Sigmoid colon (tissue), 7 donors: ENCODE data around the gene PCP4. TPM values are rescaled to one million over a fixed set of nuclear protein-coding genes. Genes with fewer than 3 reads are reported as not detected.

Experiments used
- DNase-seq: peaks from one replicate; pipeline ENCODE4 v3.0.0-alpha.2; 2019
- H3K27ac ChIP-seq, 4 donors: fragments of 200-600 bp; sonication (generic); one replicate each; pipeline ENCODE4 v1.5.1; 2016 to 2019; ENCODE audit warnings: mild to moderate bottlenecking in 1 of 4
- H3K27me3 ChIP-seq, 3 donors: fragments of 200-600 bp; sonication (generic); one replicate each; pipeline ENCODE4 v1.5.1; 2019; ENCODE audit warnings: mild to moderate bottlenecking in 1 of 3
- H3K36me3 ChIP-seq, 4 donors: fragments of 200-600 bp; sonication (generic); one replicate each; pipeline ENCODE4 v1.5.1; 2016 to 2019
- H3K4me1 ChIP-seq, 4 donors: fragments of 200-600 bp; sonication (generic); one replicate each; pipeline ENCODE4 v1.5.1; 2017 to 2019
- H3K4me3 ChIP-seq, 4 donors: fragments of 200-600 bp; sonication (generic); one replicate each; pipeline ENCODE4 v1.5.1; 2017 to 2019; ENCODE audit warnings: mild to moderate bottlenecking in 2 of 4, moderate library complexity in 1 of 4
- H3K9me3 ChIP-seq, 4 donors: fragments of 200-600 bp in 3 of 4; sonication (generic) in 3 of 4; one replicate each; pipeline versions ENCODE4 v1.5.1 to v1.6.1; 2013 to 2019
- CTCF ChIP-seq, 4 experiments: fragments of 450-650 bp in 3 of 4; fragments of 200-600 bp in 1 of 4; IDR thresholded peaks; one replicate each; pipeline ENCODE4 v1.5.1; 2016 to 2019; ENCODE audit warnings: antibody characterized with exemption in 4 of 4, mild to moderate bottlenecking in 3 of 4, moderate library complexity in 2 of 4
- EP300 ChIP-seq, 4 donors: sonication (generic); formaldehyde crosslinking; IDR thresholded peaks; one replicate each; pipeline ENCODE4 v1.6.1; 2017; ENCODE audit warnings: antibody characterized with exemption in 4 of 4
- POLR2A ChIP-seq, 2 donors: fragments of 450-650 bp; IDR thresholded peaks; one replicate each; pipeline ENCODE4 v1.6.1; 2016; ENCODE audit warnings: antibody characterized with exemption in 2 of 2, mild to moderate bottlenecking in 2 of 2, moderate library complexity in 2 of 2
- POLR2AphosphoS5 ChIP-seq, 4 donors: sonication (generic); formaldehyde crosslinking; IDR thresholded peaks; one replicate each; pipeline ENCODE4 v1.6.1; 2017; ENCODE audit warnings: antibody characterized with exemption in 4 of 4
- WGBS, 2 donors: extraction: QIAGEN DNeasy Blood & Tissue Kit; methylation state at CpG; one replicate each; pipeline ENCODE4 v1.1.7; 2013; 5-methylcytosine and 5-hydroxymethylcytosine counted together
- intact Hi-C: fragments of 100-400 bp; cut with DNase I; formaldehyde crosslinking; loops from one replicate; pipeline ENCODE4 v1.15.1; 2023
- polyA plus RNA-seq, 3 donors: library from polyadenylated mRNA; stranded (reverse); fragments of 200-250 nt; gene quantifications; one replicate each; pipeline ENCODE4 v1.2.3, GENCODE V29; 2013
- total RNA-seq, 4 donors: library from RNA; depleted of rRNA; stranded (reverse); fragments of >200 nt; gene quantifications; one replicate each; pipeline ENCODE4 v1.1.0, GENCODE V29; 2016
- donor health status: healthy with polysubstance abuse.
- donor health status: Bipolar disorder and iron deficiency.
- donor health status: healthy.

Gene PCP4
- total and polyA plus RNA-seq, 7 donors: 6.2 to 198 (median 122) TPM; not detected in 1

- Histone ChIP-seq H3K9me3 (no peaks in the 10 kb centered on the region), H3K4me3 (no peak overlapping the region), H3K4me1 (peaks cover 0 to 4% (median 0%) of the 10 kb centered on the region in 4 donors), H3K27ac (no peak overlapping the region), H3K27me3 (no peaks in the 10 kb centered on the region), H3K36me3 (no peaks in the 10 kb centered on the region)
- intact Hi-C loops: no loop called here
- WGBS, 2 donors: 66 to 73% methylated on average over 4 of the region's 4 CpGs
- DNase-seq: no peak
- TF ChIP-seq POLR2A (IDR thresholded peaks at IDR 0.05): no peak
- TF ChIP-seq POLR2AphosphoS5 (IDR thresholded peaks at IDR 0.05): no peak
- TF ChIP-seq CTCF (IDR thresholded peaks at IDR 0.05): no peak
- no peak for TF ChIP-seq EP300 (IDR thresholded peaks at IDR 0.05)
Measured at GRCh38 chr21:39918558-39918957, 51.3 kb downstream of the PCP4 start.

DNA sequence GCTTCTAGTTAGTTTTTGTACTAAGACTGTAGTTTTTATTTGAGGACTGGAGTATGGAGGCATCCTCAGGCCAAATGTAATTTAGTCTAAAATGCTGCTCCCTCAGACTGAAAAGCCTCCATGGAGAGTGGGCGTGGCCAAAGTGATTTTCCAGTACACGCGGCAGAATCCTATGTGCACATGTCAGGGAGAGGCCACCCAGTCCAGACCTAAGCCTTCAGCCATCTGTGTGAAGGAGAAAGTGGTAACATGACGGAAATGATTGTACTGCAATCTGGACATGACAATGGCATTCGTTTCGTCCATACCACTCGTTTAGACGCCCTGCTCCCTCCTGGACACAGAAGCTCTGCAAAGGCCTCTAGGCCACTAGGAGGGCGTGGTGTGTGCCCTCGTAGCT, 56.2 kb downstream of the PCP4 start:
- TF ChIP-seq EP300 (IDR thresholded peaks at IDR 0.05): no peak
- no peak for TF ChIP-seq POLR2A (IDR thresholded peaks at IDR 0.05)
- no peak for TF ChIP-seq POLR2AphosphoS5 (IDR thresholded peaks at IDR 0.05)
- no peak for TF ChIP-seq CTCF (IDR thresholded peaks at IDR 0.05)
- Histone ChIP-seq H3K36me3 (no peaks in the 10 kb centered on the region), H3K4me1 (peaks cover 0 to 4% (median 0%) of the 10 kb centered on the region in 4 donors), H3K4me3 (no peak overlapping the region), H3K27ac (no peak overlapping the region), H3K9me3 (no peaks in the 10 kb centered on the region), H3K27me3 (no peaks in the 10 kb centered on the region)
- 65 to 85% methylated on average over 10 of the region's 10 CpGs for WGBS, 2 donors
- intact Hi-C loops: no loop called here
- DNase-seq: no peak

- H3K36me3 ChIP-seq: peaks cover 0 to 5% (median 0%) of the 10 kb centered on the region in 4 donors
- DNase-seq: no peak
Measured at GRCh38 chr21:39924577-39925308, 57.5 kb downstream of the PCP4 start.

DNA sequence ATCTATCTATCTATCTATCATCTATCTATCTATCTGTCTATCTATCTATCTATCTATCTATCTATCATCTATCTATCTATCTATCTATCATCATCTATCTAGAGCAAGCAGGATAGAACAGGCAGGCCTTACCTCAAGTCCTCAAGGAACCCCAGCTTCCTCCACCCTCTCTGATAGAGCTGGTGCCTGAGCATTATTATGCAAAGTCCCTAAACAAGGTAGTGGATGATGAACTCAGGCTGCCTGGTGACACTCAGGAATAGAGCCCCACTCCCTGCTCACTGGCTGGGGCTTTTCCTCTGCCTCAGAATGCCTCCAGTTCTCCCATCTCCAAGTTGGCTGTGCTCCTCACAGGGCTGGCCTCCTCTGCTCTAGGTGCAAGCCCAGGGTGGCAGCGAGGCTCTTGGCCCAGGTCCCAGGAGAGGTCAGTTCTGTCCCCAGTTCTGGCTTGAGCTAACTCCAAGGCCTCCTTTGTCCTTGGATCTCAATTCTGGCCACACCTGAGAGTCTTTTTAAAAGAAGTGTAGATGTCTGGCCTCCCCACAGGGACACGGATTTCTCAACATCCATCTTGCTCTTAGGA, 60.2 kb downstream of the PCP4 start:
- no peak overlapping the region for H3K4me3 ChIP-seq
- H3K9me3 ChIP-seq: no peaks in the 10 kb centered on the region
- peaks cover 0 to 5% (median 0%) of the 10 kb centered on the region in 4 donors for H3K36me3 ChIP-seq
- intact Hi-C loops: no loop called here
- DNase-seq: no peak
- no peaks in the 10 kb centered on the region for H3K27me3 ChIP-seq
- 48 to 78% methylated on average over 2 of the region's 2 CpGs for WGBS, 2 donors
- no peak for TF ChIP-seq POLR2AphosphoS5 (IDR thresholded peaks at IDR 0.05)
- no peak for TF ChIP-seq CTCF (IDR thresholded peaks at IDR 0.05)
- no peak for TF ChIP-seq EP300 (IDR thresholded peaks at IDR 0.05)
- TF ChIP-seq POLR2A (IDR thresholded peaks at IDR 0.05): no peak
- H3K4me1 ChIP-seq: no peaks in the 10 kb centered on the region
- no peak overlapping the region for H3K27ac ChIP-seq

More at GRCh38 chr21:39924577-39925308, 57.5 kb downstream of the PCP4 start:
- intact Hi-C loops: no loop called here
- WGBS, 2 donors: 37 to 71% methylated on average over 8 of the region's 8 CpGs
- no peaks in the 10 kb centered on the region for H3K27me3 ChIP-seq
- H3K27ac ChIP-seq: no peak overlapping the region
- H3K4me1 ChIP-seq: peaks cover 0 to 4% (median 0%) of the 10 kb centered on the region in 4 donors
- no peaks in the 10 kb centered on the region for H3K9me3 ChIP-seq
- TF ChIP-seq EP300 (IDR thresholded peaks at IDR 0.05): no peak
- H3K4me3 ChIP-seq: no peak overlapping the region

DNA sequence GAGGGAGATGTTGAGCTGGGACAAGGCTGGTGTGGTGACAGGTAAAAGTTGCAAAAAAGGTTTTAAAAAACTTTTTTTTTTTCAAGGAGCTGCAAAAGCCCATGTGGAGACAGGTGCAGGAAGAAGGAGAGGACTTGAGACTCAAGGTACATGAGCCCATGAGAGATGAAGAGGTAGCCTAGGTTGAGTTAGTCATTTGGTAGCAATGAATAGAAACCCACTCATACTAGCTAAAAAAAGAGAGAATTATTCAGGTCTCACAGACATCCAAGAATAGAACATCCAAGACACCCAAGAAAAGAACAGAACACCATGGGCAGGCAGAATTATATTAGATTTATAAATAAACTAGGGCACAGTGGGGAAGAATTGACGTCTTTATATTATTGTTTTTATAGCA, 65.1 kb downstream of the PCP4 start:
- Histone ChIP-seq H3K9me3 (no peaks in the 10 kb centered on the region), H3K27ac (no peak overlapping the region), H3K4me1 (no peaks in the 10 kb centered on the region), H3K36me3 (peaks cover 0 to 5% (median 0%) of the 10 kb centered on the region in 4 donors), H3K4me3 (no peak overlapping the region), H3K27me3 (no peaks in the 10 kb centered on the region)
- WGBS, 2 donors: 37 to 74% methylated on average over 1 of the region's 1 CpG
- intact Hi-C loops: no loop called here
- no peak for DNase-seq
- no peak for TF ChIP-seq EP300 (IDR thresholded peaks at IDR 0.05)
- TF ChIP-seq CTCF (IDR thresholded peaks at IDR 0.05): no peak
- TF ChIP-seq POLR2AphosphoS5 (IDR thresholded peaks at IDR 0.05): no peak
- TF ChIP-seq POLR2A (IDR thresholded peaks at IDR 0.05): no peak
